Left lobe of liver (tissue), 2 donors: ENCODE data around the gene TANC1. TPM values are rescaled to one million over a fixed set of nuclear protein-coding genes. Genes with fewer than 3 reads are reported as not detected.
"Not testable (repeated sequence)": the region's sequence is repeated elsewhere in the genome, so short reads cannot be mapped to it uniquely, and the experiment has no call there.

Experiments used
- ATAC-seq: fragments of 200-7000 bp; cut with Tn5 transposase; one replicate; pipeline ENCODE4 v1.9.1; 2020; ENCODE audit warnings: mild to moderate bottlenecking, moderate library complexity
- DNase-seq: peaks from one replicate; pipeline ENCODE4 v3.0.0-alpha.2; 2020; ENCODE audit warnings: low spot score
- total RNA-seq: library from RNA; stranded (reverse); gene quantifications from one replicate; pipeline ENCODE4 v1.2.1, GENCODE V29; 2021
- donor health status: DM: no; HTN: no; CAD: no; lungs with moderate emphysema.
- donor health status: DM: no; HTN: yes; CAD: no.

The TANC1 gene
- total RNA-seq, 1 donor from 2014 or later, result 5.0 TPM

GRCh38 chr2:159022019-159022418 is 53.6 kb downstream of the TANC1 start:
- no peak for DNase-seq
- no peak for ATAC-seq

- no peak for ATAC-seq
- no peak for DNase-seq
Measured at GRCh38 chr2:159026170-159026569, 57.7 kb downstream of the TANC1 start.

- ATAC-seq (no peak), DNase-seq (no peak)
Measured at GRCh38 chr2:159028776-159029175, 60.3 kb downstream of the TANC1 start.

GRCh38 chr2:159029936-159030335 is 61.5 kb downstream of the TANC1 start:
- no peak for DNase-seq
- no peak for ATAC-seq

DNA sequence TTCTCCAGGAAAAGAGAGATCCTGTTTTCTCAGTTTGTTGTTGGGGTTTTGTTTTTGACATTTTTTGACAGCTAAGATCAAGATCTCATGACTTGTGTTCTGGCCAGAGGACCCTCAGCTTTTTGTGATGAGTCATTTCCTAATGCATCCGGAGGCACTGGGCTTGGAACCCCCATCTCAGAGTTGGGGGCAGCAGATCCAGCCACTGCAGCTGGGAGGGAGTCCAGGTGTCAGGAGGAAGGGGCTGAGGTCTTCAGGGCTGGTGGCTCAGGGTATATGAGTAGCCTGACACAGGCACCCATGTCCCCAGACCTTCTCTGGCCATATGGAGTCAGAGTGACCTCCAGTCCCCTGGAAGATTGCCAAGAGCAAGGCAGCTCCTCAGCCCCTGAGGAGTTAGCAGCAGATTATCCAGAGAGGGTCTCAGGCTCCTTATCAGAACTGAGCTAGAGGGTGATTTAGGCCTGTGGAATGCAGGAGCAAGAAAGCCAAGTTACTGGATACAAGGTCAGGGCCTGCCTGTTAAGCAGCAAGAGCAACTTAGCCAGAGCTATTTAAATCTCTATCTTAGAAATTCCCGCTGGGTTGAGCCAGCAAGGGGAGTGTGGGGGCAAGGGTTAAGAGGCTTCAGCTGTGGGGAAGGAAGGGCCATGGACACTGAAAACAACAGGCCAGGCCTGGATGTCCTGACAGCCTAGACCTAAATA is 62.4 kb downstream of the TANC1 start:
- peak; percentile 74 for ATAC-seq
- DNase-seq, result no peak

- DNase-seq (no peak), ATAC-seq (no peak)
Measured at GRCh38 chr2:159032146-159032545, 63.7 kb downstream of the TANC1 start.

- ATAC-seq, result no peak
- no peak for DNase-seq
Measured at GRCh38 chr2:159032580-159032979, 64.1 kb downstream of the TANC1 start.

DNA sequence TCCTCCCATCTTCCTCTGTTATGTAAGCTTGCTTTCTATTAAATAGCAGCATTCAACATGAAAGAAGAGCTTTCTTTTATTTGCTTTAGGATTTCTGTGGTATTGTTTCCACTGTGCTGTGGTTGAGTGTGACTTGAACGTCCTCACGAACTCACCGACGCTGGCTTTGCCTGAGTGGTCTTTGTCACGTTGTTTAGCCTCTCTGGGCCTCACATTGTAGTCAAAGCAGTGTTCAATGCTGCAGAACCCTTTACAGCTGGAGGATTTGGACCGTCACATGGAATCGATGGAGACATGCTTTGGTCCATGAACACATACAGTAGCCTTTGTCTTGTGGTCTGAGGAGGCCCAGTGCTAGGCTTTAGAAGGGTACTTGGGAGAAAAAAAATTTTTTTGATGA is 66.3 kb downstream of the TANC1 start:
- no peak for DNase-seq
- ATAC-seq, result no peak

- no peak for DNase-seq
Measured at GRCh38 chr2:159035790-159036411, 67.5 kb downstream of the TANC1 start.

DNA sequence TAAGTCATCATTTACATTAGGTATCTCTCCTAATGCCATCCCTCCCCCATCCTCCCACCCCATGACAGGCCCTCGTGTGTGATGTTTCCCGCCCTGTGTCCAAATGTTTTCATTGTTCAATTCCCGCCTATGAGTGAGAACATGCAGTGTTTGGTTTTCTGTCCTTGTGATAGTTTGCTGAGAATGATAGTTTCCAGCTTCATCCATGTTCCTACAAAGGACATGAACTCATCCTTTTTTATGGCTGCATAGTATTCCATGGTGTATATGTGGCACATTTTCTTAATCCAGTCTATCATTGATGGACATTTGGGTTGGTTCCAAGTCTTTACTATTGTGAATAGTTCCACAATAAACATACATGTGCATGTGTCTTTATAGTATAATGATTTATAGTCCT is 68.0 kb downstream of the TANC1 start:
- not testable (repeated sequence) for DNase-seq, ATAC-seq

More at GRCh38 chr2:159035790-159036411, 67.5 kb downstream of the TANC1 start:
- peak; percentile 63 for ATAC-seq

DNA sequence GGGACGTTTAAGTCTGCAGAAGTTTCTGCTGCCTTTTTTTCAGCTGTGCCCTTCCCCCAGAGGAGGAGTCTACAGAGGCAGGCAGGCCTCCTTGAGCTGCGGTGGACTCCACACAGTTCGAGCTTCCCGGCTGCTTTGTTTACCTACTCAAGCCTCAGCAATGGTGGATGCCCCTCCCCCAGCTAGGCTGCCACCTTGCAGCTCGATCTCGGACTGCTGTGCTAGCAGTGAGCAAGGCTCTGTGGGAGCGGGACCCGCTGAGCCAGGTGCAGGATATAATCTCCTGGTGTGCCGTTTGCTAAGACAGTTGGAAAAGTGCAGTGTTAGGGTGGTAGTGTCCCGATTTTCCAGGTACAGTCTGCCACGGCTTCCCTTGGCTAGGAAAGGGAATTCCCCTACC is 72.9 kb downstream of the TANC1 start:
- ATAC-seq, result not testable (repeated sequence)

GRCh38 chr2:159042115-159042850 is 73.8 kb downstream of the TANC1 start:
- peak; percentile 12 for ATAC-seq
- DNase-seq, result no peak

More for the DNA sequence above, 72.9 kb downstream of the TANC1 start:
- DNase-seq, result not testable (repeated sequence)

- ATAC-seq (no peak), DNase-seq (no peak)
Measured at GRCh38 chr2:159043710-159044109, 75.3 kb downstream of the TANC1 start.

DNA sequence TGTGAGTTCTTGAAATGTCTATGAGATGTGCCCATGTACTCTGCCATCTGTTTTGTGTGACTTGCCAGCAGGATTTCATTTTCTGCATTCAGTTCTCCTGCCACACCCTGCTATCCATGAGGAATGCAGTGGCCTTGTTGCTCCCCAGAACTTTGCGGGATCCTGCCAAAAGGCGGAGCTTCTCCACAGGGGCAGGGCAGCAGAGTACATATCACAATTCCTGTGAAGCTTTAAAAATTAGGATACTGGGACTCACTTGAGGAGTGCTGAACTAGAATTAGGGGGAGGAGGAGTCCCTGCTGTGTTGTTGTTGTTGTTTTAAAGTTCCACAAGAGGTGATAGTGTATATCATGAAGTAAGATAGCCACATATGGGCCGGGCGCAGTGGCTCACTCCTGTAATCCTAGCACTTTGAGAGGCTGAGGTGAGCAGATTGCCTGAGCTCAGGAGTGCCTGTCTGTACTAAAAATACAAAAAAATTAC is 76.4 kb downstream of the TANC1 start:
- no peak for DNase-seq
- ATAC-seq, result no peak

DNA sequence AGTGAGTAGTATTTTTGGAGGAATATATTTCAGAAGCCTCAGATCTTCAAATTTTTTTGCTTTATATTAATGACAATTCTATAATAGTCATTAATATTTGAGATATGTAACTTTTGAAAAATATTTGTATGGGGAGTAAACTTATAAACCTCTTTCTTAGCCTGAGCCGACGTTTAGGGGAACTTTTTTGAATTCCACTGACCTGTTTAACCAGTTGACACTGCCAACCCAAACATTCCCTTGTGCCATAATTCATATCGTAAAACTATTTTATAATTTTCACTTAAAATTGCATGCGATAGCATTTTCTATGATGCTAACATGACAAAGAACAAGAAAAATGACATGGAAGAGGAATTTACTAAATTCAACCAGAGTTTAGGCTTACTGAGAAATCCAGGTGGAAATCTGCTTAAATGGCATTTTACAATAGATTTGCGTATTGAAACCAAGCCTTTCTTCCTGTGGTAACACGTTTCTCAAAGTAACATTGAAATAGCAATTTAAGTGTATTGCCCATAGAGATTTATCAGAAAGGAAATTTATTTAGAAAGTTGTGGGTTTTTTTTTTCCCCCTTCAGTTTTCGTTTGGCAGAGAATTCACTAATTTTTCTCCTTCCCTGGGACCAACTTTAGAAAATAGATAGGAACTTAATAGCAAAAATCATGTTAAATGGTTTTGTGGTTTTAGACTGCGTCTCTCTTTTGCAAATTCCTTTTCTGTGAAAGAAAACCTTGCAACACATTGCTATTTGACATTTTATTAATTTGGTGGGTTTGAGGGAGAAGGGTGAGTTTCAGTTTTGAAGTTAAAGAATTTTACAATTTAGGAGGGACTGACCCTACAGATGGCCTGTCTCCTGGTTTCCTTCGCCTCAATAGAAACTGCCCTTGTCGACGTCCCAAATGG is 77.4 kb downstream of the TANC1 start:
- ATAC-seq, result no peak
- DNase-seq, result no peak

DNA sequence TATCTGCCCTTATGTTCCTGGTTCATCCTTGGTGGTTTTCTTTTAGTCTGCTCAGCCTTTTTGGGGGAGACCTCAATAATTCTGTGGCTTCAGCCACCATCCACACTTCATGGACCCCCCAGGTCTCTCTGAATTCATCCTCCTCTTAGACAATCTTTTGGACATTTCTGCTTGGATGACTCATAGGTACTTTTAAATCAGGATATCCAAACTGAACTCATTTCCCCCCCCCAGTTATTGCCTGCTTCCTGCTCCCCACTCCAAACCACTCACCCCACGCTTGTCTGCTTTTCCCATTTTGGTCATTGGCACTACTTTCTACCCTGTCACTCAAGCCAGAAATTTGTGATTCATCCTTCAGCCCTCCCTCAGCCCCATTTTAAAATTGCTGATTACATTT is 78.5 kb downstream of the TANC1 start:
- DNase-seq, result no peak
- ATAC-seq, result no peak

GRCh38 chr2:159050426-159050825 is 82.0 kb downstream of the TANC1 start:
- DNase-seq, result no peak
- no peak for ATAC-seq

GRCh38 chr2:159051133-159051532 is 82.7 kb downstream of the TANC1 start:
- no peak for ATAC-seq
- DNase-seq, result no peak

GRCh38 chr2:159051661-159052060 is 83.2 kb downstream of the TANC1 start:
- ATAC-seq (no peak), DNase-seq (no peak)

DNA sequence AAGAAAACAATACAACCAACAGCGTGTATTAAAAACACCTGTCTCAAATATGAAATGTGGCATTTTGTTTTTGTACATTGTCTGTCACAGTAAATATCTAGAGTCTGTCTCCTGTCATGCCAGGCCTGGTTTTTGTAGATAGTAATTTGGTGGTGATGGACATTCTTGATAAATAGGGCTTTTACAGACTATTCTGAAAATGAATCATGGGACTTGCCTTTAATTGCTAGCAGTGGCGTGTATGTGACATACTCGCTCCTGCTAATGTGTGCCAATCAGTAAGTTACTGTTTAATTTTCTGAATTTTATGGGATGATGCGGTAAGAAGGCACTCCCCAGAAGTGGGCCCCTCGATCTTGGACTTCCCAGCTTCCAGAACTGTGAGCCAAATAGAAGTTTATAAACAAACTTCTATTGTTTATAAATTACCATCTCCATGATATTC is 83.7 kb downstream of the TANC1 start:
- ATAC-seq, result no peak
- no peak for DNase-seq
